Measurements from ENCODE around the gene NRBF2. TPM values are rescaled to one million over a fixed set of nuclear protein-coding genes. Genes with fewer than 3 reads are reported as not detected.
A peak's percentile ranks its signal among the peaks of the same experiment; 100 is the strongest.
"Not testable (repeated sequence)": the region's sequence is repeated elsewhere in the genome, so short reads cannot be mapped to it uniquely, and the experiment has no call there.

Gene NRBF2
- polyA plus RNA-seq (2011; rRNA removed) = 20.7 and 32.1 TPM in 2 replicates
- polyA minus RNA-seq (2011; rRNA and poly(A)+ RNA removed) = 8.4 and 12.9 TPM in 2 replicates

- peak; percentile 87 for DNase-seq (ENCODE audit: low read depth)
- no peaks in the 10 kb centered on the region for H3K36me3 ChIP-seq (ENCODE audit: control insufficient read depth, insufficient read depth, low read length)
- CTCF ChIA-PET = interaction anchor here (0.7 to 2.1 kb wide), 7 partner anchors 8 to 49 kb away, joined by 3 to 5 read pairs (median 3); no protein-coding TSS in a partner anchor
- TF ChIP-seq CTCF (IDR thresholded peaks at IDR 0.05; ENCODE audit: insufficient read depth, low read depth, low read length) = peak; percentile 49
- POLR2A ChIA-PET = interaction anchor here (0.6 kb wide), 1 partner anchor 18 kb away, joined by 3 read pairs; no protein-coding TSS in a partner anchor
- no peaks in the 10 kb centered on the region for H3K27me3 ChIP-seq (ENCODE audit: control insufficient read depth, insufficient read depth, low read length)
- H3K4me3 ChIP-seq (ENCODE audit: low read depth, low read length) = peak within 1 kb of the TSS; percentile 93
Observed at GRCh38 chr10:63133056-63133820, at the start of gene NRBF2. NRBF2 (plus strand) TSS chr10:63133328; CDS start chr10:63133471, 143 bp downstream.

GRCh38 chr10:63083406-63083805 is 49.7 kb upstream of the NRBF2 start:
- CTCF ChIA-PET = interaction anchor here (0.6 to 3.5 kb wide), 22 partner anchors 8 to 820 kb away, joined by 3 to 25 read pairs (median 4); partner anchors contain the start of gene NRBF2
- H3K27me3 ChIP-seq (ENCODE audit: control insufficient read depth, insufficient read depth, low read length); POLR2A ChIA-PET; DNase-seq (ENCODE audit: low read depth); H3K4me3 ChIP-seq (ENCODE audit: low read depth, low read length); H3K36me3 ChIP-seq (ENCODE audit: control insufficient read depth, insufficient read depth, low read length): not testable (repeated sequence)

GRCh38 chr10:63083904-63084689 is 49.0 kb upstream of the NRBF2 start:
- POLR2A ChIA-PET = no interaction called here

GRCh38 chr10:63084690-63085382 is 48.3 kb upstream of the NRBF2 start:
- ChIA-PET POLR2A (no interaction called here), CTCF (interaction anchor here (0.9 to 3.5 kb wide), 15 partner anchors 10 to 822 kb away, joined by 3 to 25 read pairs (median 6); no protein-coding TSS in a partner anchor)
- TF ChIP-seq CTCF (IDR thresholded peaks at IDR 0.05; ENCODE audit: insufficient read depth, low read depth, low read length) = no peak
- H3K36me3 ChIP-seq (ENCODE audit: control insufficient read depth, insufficient read depth, low read length) = no peaks in the 10 kb centered on the region
- DNase-seq (ENCODE audit: low read depth) = peak; percentile 30
- no peak overlapping the region for H3K4me3 ChIP-seq (ENCODE audit: low read depth, low read length)
- H3K27me3 ChIP-seq (ENCODE audit: control insufficient read depth, insufficient read depth, low read length) = no peaks in the 10 kb centered on the region

More at GRCh38 chr10:63083904-63084689, 49.0 kb upstream of the NRBF2 start:
- CTCF ChIA-PET = interaction anchor here (0.6 to 3.5 kb wide), 25 partner anchors 9 to 821 kb away, joined by 3 to 25 read pairs (median 4); partner anchors contain the start of gene NRBF2
- peak; percentile 34 for DNase-seq (ENCODE audit: low read depth)
- H3K27me3 ChIP-seq (ENCODE audit: control insufficient read depth, insufficient read depth, low read length) = no peaks in the 10 kb centered on the region
- TF ChIP-seq CTCF (IDR thresholded peaks at IDR 0.05; ENCODE audit: insufficient read depth, low read depth, low read length) = peak; percentile 64
- H3K4me3 ChIP-seq (ENCODE audit: low read depth, low read length) = no peak overlapping the region
- no peaks in the 10 kb centered on the region for H3K36me3 ChIP-seq (ENCODE audit: control insufficient read depth, insufficient read depth, low read length)

- ChIA-PET CTCF (interaction anchor here (0.7 kb wide), 1 partner anchor 9 kb away, joined by 3 read pairs; no protein-coding TSS in a partner anchor), POLR2A (no interaction called here)
- DNase-seq (ENCODE audit: low read depth) = no peak
- H3K27me3 ChIP-seq (ENCODE audit: control insufficient read depth, insufficient read depth, low read length) = no peaks in the 10 kb centered on the region
- TF ChIP-seq CTCF (IDR thresholded peaks at IDR 0.05; ENCODE audit: insufficient read depth, low read depth, low read length) = no peak
- H3K36me3 ChIP-seq (ENCODE audit: control insufficient read depth, insufficient read depth, low read length) = no peaks in the 10 kb centered on the region
- H3K4me3 ChIP-seq (ENCODE audit: low read depth, low read length) = no peak overlapping the region
Observed at GRCh38 chr10:63093227-63093626, 39.9 kb upstream of the NRBF2 start.

All from BJ (cell line).